Neuronal stem cell (in vitro differentiated cells): ENCODE results near the gene BAZ2B.

Experiments
- DNase-seq: peaks from one replicate; pipeline ENCODE4 v3.0.0-alpha.2; 2013; ENCODE audit warnings: low spot score
- H2AFZ ChIP-seq: one replicate; pipeline ENCODE4 v1.6.1; 2013; ENCODE audit warnings: mild to moderate bottlenecking, low read length, inconsistent platforms
- H2AK5ac ChIP-seq: 2 replicates; pipeline ENCODE4 v1.6.1; 2013; ENCODE audit warnings: low read depth, mild to moderate bottlenecking, inconsistent platforms, low read length, moderate library complexity, mixed read lengths
- H2BK120ac ChIP-seq: 2 replicates; pipeline ENCODE4 v1.6.1; 2013; ENCODE audit warnings: low read depth, mild to moderate bottlenecking, inconsistent platforms, low read length, moderate library complexity, mixed read lengths
- H2BK12ac ChIP-seq: one replicate; pipeline ENCODE4 v1.6.1; 2013; ENCODE audit warnings: low read length, inconsistent platforms
- H2BK15ac ChIP-seq: 2 replicates; pipeline ENCODE4 v1.6.1; 2013; ENCODE audit warnings: mild to moderate bottlenecking, low read length, inconsistent platforms, mixed read lengths
- H2BK5ac ChIP-seq: one replicate; pipeline ENCODE4 v1.6.1; 2013; ENCODE audit warnings: inconsistent platforms, mild to moderate bottlenecking, low read length, moderate library complexity
- H3K14ac ChIP-seq: one replicate; pipeline ENCODE4 v1.6.1; 2013; ENCODE audit warnings: low read length, inconsistent platforms
- H3K18ac ChIP-seq: 2 replicates; pipeline ENCODE4 v1.6.1; 2013; ENCODE audit warnings: low read length, inconsistent platforms
- H3K23ac ChIP-seq: 2 replicates; pipeline ENCODE4 v1.6.1; 2013; ENCODE audit warnings: low read depth, mild to moderate bottlenecking, mixed read lengths, low read length, inconsistent platforms; ENCODE audit not compliant: poor library complexity
- H3K27ac ChIP-seq: replicated peaks from 3 replicates; pipeline ENCODE4 v1.5.1; 2013; ENCODE audit warnings: low read length, inconsistent platforms
- H3K27me3 ChIP-seq, 3 experiments: 2 replicates each; pipeline ENCODE4 v1.6.1; 2013; ENCODE audit warnings: low read length in 3 of 3, mild to moderate bottlenecking in 2 of 3, inconsistent platforms in 1 of 3, low read depth in 1 of 3, mixed read lengths in 1 of 3, moderate library complexity in 1 of 3; ENCODE audit not compliant: control insufficient read depth in 3 of 3, insufficient read depth in 3 of 3
- H3K36me3 ChIP-seq, 2 donors: replicated peaks in 1 of 2; 2 replicates each; pipeline ENCODE4 v1.6.1; 2013; ENCODE audit warnings: low read length in 2 of 2; ENCODE audit not compliant: control insufficient read depth in 2 of 2, insufficient read depth in 2 of 2
- H3K4ac ChIP-seq: 2 replicates; pipeline ENCODE4 v1.6.1; 2013; ENCODE audit warnings: inconsistent platforms, mild to moderate bottlenecking, low read length, moderate library complexity
- H3K4me1 ChIP-seq, 2 donors: 1 replicate in 1 of 2; 2 replicates in 1 of 2; pipeline ENCODE4 v1.6.1; 2013; ENCODE audit warnings: low read length in 2 of 2, low read depth in 1 of 2; ENCODE audit not compliant: control insufficient read depth in 2 of 2, insufficient read depth in 1 of 2
- H3K4me2 ChIP-seq: one replicate; pipeline ENCODE4 v1.6.1; 2013; ENCODE audit warnings: mild to moderate bottlenecking, low read length, inconsistent platforms; ENCODE audit not compliant: insufficient read depth, poor library complexity, severe bottlenecking
- H3K4me3 ChIP-seq, 2 donors: 2 replicates each; pipeline ENCODE4 v1.5.1; 2013; ENCODE audit warnings: low read length in 2 of 2, mild to moderate bottlenecking in 2 of 2, inconsistent platforms in 1 of 2, moderate library complexity in 1 of 2
- H3K79me1 ChIP-seq: one replicate; pipeline ENCODE4 v1.6.1; 2013; ENCODE audit warnings: low read depth, mild to moderate bottlenecking, inconsistent platforms, low read length, moderate library complexity
- H3K9ac ChIP-seq: one replicate; pipeline ENCODE4 v1.6.1; 2013; ENCODE audit warnings: mild to moderate bottlenecking, low read depth, low read length, inconsistent platforms; ENCODE audit not compliant: poor library complexity
- H3K9me3 ChIP-seq, 2 donors: replicated peaks in 1 of 2; 2 replicates each; pipeline versions ENCODE3 to v1.6.1; 2013; ENCODE audit warnings: low read length in 2 of 2, mild to moderate bottlenecking in 2 of 2, inconsistent platforms in 1 of 2, low read depth in 1 of 2, mixed read lengths in 1 of 2, moderate library complexity in 1 of 2; ENCODE audit not compliant: control insufficient read depth in 2 of 2, insufficient read depth in 1 of 2
- H4K8ac ChIP-seq: one replicate; pipeline ENCODE4 v1.6.1; 2013; ENCODE audit warnings: low read depth, mild to moderate bottlenecking, inconsistent platforms, low read length, moderate library complexity
- H4K91ac ChIP-seq: one replicate; pipeline ENCODE4 v1.6.1; 2013; ENCODE audit warnings: low read length, low read depth, mild to moderate bottlenecking, inconsistent platforms; ENCODE audit not compliant: poor library complexity
- WGBS, 2 donors: extraction: QIAGEN DNeasy Blood & Tissue Kit; methylation state at CpG; one replicate each; pipeline ENCODE4 v1.1.7; 2013; ENCODE audit warnings: missing lambda C conversion rate in 2 of 2, mixed read lengths in 1 of 2; ENCODE audit not compliant: insufficient read length in 2 of 2, insufficient replicate concordance in 1 of 2; ENCODE audit errors: extremely low coverage in 2 of 2; 5-methylcytosine and 5-hydroxymethylcytosine counted together

The BAZ2B gene

DNA sequence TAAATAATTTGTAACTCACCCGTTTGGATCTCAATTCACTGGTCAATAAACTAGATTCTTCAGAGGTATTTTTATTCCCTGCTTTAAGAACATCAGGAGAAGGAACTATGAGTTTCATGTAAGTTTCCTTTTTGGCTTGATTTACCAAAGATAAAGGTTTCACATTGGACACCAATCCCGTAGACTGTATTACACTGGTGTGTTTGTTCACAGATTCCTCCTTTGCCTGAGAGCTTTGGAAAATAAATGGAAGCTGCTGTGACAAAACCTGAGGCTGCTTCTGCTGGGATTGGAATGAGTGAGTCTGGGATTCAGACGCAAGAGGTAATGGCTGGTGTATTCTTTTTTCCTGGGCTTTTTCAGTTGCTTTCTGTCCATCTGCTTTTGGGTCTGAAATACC, 178.1 kb downstream of the BAZ2B start:
- Histone ChIP-seq H2AFZ (no peak overlapping the region), H2BK15ac (no peak overlapping the region), H3K14ac (no peak overlapping the region), H3K27me3 (no peaks in the 10 kb centered on the region), H3K9me3 (peaks cover 0 to 4% of the 10 kb centered on the region in 2 donors), H3K18ac (no peak overlapping the region), H3K79me1 (no peaks in the 10 kb centered on the region), H3K4ac (no peak overlapping the region), H3K36me3 (peaks cover 5 to 82% of the 10 kb centered on the region in 2 donors), H4K91ac (no peak overlapping the region), H2BK12ac (no peak overlapping the region), H3K4me1 (no peaks in the 10 kb centered on the region), H4K8ac (no peak overlapping the region), H2BK5ac (no peak overlapping the region), H2AK5ac (no peak overlapping the region), H3K4me3 (no peak overlapping the region), H3K23ac (no peak overlapping the region), H2BK120ac (no peak overlapping the region), H3K4me2 (no peak overlapping the region), H3K9ac (no peak overlapping the region), H3K27ac (no peak overlapping the region)
- WGBS, 2 donors, result no CpG with 5 or more reads among the region's 3 CpGs
- no peak for DNase-seq

- Histone ChIP-seq H3K14ac (no peak overlapping the region), H2AFZ (no peak overlapping the region), H3K18ac (no peak overlapping the region), H3K36me3 (peaks cover 9 to 82% of the 10 kb centered on the region in 2 donors), H2BK12ac (no peak overlapping the region), H3K79me1 (no peaks in the 10 kb centered on the region), H2AK5ac (no peak overlapping the region), H4K91ac (no peak overlapping the region), H2BK5ac (no peak overlapping the region), H3K4me1 (no peaks in the 10 kb centered on the region), H3K4ac (no peak overlapping the region), H3K27ac (no peak overlapping the region), H2BK15ac (no peak overlapping the region), H3K9me3 (peaks cover 0 to 4% of the 10 kb centered on the region in 2 donors), H4K8ac (no peak overlapping the region), H3K23ac (no peak overlapping the region), H2BK120ac (no peak overlapping the region), H3K27me3 (no peaks in the 10 kb centered on the region), H3K4me2 (no peak overlapping the region), H3K4me3 (no peak overlapping the region), H3K9ac (no peak overlapping the region)
- WGBS, 2 donors, result no CpG with 5 or more reads among the region's 1 CpG
- DNase-seq, result no peak
These were observed 183.7 kb downstream of the BAZ2B start for GRCh38 chr2:159432610-159433009.

GRCh38 chr2:159427048-159427447, 189.3 kb downstream of the BAZ2B start:
- Histone ChIP-seq H2AK5ac (no peak overlapping the region), H2AFZ (no peak overlapping the region), H3K4me2 (no peak overlapping the region), H2BK15ac (no peak overlapping the region), H3K4me3 (no peak overlapping the region), H3K27me3 (no peaks in the 10 kb centered on the region), H3K79me1 (no peaks in the 10 kb centered on the region), H2BK120ac (no peak overlapping the region), H3K18ac (no peak overlapping the region), H2BK5ac (no peak overlapping the region), H3K14ac (no peak overlapping the region), H3K27ac (no peak overlapping the region), H3K9ac (no peak overlapping the region), H4K8ac (no peak overlapping the region), H4K91ac (no peak overlapping the region), H3K36me3 (peaks cover 9 to 97% of the 10 kb centered on the region in 2 donors), H3K4ac (no peak overlapping the region), H3K9me3 (peaks cover 2 to 17% of the 10 kb centered on the region in 2 donors), H3K23ac (no peak overlapping the region), H2BK12ac (no peak overlapping the region), H3K4me1 (no peaks in the 10 kb centered on the region)
- WGBS, 2 donors, result no CpG with 5 or more reads among the region's 2 CpGs
- no peak for DNase-seq

GRCh38 chr2:159419403-159419802, 196.9 kb downstream of the BAZ2B start:
- Histone ChIP-seq H3K27me3 (no peaks in the 10 kb centered on the region), H2AFZ (no peak overlapping the region), H3K23ac (no peak overlapping the region), H2AK5ac (no peak overlapping the region), H3K4me1 (no peaks in the 10 kb centered on the region), H3K4ac (no peak overlapping the region), H3K9ac (no peak overlapping the region), H3K18ac (no peak overlapping the region), H3K14ac (no peak overlapping the region), H3K27ac (no peak overlapping the region), H4K8ac (no peak overlapping the region), H2BK12ac (no peak overlapping the region), H3K4me3 (no peak overlapping the region), H3K9me3 (peaks cover 2 to 19% of the 10 kb centered on the region in 2 donors), H4K91ac (no peak overlapping the region), H3K4me2 (no peak overlapping the region), H2BK120ac (no peak overlapping the region), H2BK5ac (no peak overlapping the region), H3K79me1 (no peaks in the 10 kb centered on the region), H2BK15ac (no peak overlapping the region), H3K36me3 (peaks cover 6 to 70% of the 10 kb centered on the region in 2 donors)
- WGBS, 2 donors, result no CpG with 5 or more reads among the region's 2 CpGs
- DNase-seq, result no peak
